Left lobe of liver (tissue), 2 donors: Measurements from ENCODE around the gene C10orf143. TPM values are rescaled to one million over a fixed set of nuclear protein-coding genes. Genes with fewer than 3 reads are reported as not detected.
"Not testable (repeated sequence)": the region's sequence is repeated elsewhere in the genome, so short reads cannot be mapped to it uniquely, and the experiment has no call there.

ENCODE experiments used
- ATAC-seq: fragments of 200-7000 bp; cut with Tn5 transposase; one replicate; pipeline ENCODE4 v1.9.1; 2020; ENCODE audit warnings: mild to moderate bottlenecking, moderate library complexity
- DNase-seq: peaks from one replicate; pipeline ENCODE4 v3.0.0-alpha.2; 2020; ENCODE audit warnings: low spot score
- total RNA-seq: library from RNA; stranded (reverse); gene quantifications from one replicate; pipeline ENCODE4 v1.2.1, GENCODE V29; 2021
- donor health status: DM: no; HTN: no; CAD: no; lungs with moderate emphysema.
- donor health status: DM: no; HTN: yes; CAD: no.

C10orf143 gene
- total RNA-seq, 1 donor from 2014 or later, result 2.9 TPM

DNA sequence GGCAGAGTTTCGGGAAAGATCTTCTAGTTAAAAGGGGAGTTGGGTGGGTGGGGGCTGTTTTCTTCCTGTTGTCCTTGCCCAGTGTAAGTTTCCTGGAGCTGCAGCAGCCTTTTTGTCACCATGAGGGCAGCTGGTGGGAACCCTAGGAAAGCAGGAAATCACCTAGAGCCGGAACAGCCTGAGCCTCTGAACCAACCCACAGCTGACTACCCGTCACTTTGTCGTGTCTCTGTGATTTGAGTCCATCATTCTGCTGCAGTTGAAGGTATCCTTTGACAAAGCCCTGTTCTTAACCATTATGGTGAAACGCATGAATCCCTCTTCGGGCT is 1.2 kb upstream of the C10orf143 start:
- ATAC-seq (no peak), DNase-seq (no peak)

DNA sequence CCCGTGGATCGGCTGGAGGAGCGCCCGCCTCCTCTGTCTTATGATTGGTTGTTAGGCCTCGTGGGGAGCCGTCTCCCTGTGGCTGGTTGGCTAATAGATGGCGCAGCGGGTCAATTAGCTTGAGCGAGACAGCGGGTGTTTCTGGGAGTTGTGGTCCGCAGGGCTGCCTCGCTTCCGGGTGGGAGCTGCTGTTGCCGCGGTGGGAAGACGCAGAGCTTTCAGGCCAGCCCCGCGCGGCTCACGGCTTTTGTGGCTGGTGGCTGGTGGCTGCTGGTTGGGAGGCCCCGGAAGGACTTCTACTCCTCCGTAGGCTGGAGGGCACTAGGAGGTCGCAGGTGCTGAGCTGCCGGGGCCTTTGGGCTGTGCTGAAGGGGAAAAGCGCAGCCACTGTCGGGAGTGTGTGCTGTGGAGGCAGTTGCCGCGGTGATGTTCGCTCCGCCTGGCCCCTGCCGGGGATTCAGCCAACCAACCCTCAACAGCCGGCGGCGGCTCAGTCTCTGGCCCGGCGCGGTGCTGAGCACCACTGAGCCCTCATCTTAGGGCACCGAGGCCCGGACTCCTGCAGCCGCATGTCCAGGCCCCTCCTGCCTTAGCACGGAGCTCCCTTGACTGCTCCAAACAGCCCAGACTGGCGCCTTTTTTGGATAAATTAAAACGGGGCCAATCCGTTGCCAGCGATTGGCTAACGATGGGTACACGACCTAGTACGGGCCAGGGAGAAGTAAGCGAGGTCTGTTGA is 652 bp upstream of the C10orf143 start:
- DNase-seq (peak; percentile 97), ATAC-seq (peak; percentile 84)

DNA sequence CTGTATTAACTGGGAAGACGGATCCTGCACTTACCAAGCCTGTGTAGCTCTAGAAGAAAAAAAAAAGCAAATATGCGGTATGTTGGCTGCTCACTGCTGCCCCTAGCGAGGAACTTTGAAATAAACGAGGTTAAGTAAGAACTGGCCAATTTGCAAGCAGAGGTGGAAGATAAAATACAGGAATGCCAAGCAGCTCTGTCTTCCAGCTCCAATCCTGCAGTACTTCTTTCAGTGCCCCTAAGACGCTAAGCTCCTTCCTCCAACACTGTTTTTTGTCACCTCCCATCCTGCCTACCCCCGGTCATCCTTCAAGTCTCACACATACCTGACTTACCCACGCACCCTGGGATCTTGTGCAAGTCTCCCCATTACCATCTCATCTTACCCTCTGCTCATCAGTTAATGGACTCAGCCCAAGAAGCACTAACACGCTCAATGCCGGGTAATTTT is 809 bp downstream of the C10orf143 start:
- DNase-seq, result peak; percentile 65
- peak; percentile 47 for ATAC-seq

DNA sequence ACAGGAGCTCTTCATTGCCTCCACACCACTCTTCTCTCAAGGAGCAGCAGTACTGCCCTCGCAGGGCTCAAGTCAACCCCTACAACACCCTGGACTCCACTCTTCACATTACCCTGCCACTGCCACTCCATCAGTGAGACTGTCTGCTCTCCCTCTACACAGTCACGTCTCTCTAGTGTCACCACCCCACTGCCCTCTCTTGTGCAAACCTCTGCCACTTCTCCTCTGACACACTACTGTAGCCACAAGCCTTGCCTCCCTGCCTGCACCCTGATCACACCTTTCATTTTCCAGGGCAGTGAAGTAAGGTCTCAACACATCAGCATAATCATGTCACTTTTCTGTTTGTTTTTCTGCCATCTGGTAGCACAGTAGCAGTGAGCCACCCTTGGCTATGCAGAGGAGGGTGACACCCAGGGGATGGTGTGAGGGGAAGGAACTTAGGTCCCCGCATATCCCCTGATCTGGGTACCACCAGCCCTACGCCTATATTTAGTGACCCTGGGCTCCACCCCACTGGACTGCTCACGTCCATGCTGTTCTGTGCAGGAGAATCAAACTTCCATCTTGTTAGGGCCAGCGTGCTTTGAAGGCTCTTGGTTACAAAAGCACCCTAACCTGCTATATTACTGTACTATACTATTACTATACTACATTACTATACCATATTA is 1.6 kb downstream of the C10orf143 start:
- ATAC-seq (no peak), DNase-seq (no peak)

DNA sequence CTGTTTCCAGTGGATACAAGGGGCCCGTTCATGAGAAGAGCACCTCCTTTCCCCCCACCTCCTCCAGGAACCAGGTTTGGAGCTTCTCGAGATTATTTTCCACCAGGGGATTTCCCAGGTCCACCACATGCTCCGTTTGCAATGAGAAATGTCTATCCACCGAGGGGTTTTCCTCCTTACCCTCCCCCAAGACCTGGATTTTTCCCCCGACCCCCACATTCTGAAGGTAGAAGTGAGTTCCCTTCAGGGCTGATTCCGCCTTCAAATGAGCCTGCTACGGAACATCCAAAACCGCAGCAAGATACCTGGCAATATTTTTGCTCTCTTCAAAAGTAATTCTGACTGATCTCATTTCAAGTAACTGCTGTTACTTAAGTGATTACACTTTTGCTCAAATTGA is 2.5 kb downstream of the C10orf143 start:
- ATAC-seq, result not testable (repeated sequence)

DNA sequence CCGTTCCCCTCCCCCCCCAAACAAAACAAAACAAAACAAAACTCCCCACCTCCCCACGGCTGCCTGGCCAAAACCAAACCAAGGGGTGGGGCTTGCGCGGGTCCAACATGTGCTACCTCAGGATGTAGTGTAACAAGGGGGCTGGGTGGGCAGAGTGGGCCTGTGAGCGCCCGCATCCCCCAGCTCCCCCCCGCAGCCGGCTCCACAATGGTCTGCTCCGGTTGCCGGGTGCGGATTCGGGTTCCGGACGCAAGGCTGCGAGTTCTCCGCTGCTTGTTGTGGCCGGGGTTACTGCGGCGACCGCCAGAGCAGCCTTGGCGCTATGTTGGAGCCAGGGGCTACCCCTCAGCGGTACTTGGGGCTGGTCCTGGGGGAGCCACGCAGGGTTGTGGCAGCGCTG is 4.9 kb downstream of the C10orf143 start:
- no peak for DNase-seq
- no peak for ATAC-seq

More for the DNA sequence above, 2.5 kb downstream of the C10orf143 start:
- DNase-seq, result not testable (repeated sequence)

DNA sequence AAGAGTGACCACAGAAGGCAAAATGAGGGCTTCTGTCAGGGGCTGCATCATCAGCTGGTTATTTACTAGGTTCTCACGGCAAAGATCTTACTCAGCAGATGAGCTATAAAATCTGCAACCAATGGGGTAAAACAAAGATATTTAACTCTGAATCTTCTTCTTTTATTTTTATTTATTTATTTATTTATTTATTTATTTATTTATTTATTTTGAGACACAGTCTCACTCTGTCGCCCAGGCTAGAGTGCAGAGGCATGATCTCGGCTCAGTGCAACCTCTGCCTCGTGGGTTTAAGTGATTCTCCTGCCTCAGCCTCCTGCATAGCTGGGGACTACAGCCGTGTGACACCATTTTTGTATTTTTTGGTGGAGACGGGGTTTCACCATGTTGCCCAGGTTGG is 11.3 kb downstream of the C10orf143 start:
- ATAC-seq (no peak), DNase-seq (no peak)

DNA sequence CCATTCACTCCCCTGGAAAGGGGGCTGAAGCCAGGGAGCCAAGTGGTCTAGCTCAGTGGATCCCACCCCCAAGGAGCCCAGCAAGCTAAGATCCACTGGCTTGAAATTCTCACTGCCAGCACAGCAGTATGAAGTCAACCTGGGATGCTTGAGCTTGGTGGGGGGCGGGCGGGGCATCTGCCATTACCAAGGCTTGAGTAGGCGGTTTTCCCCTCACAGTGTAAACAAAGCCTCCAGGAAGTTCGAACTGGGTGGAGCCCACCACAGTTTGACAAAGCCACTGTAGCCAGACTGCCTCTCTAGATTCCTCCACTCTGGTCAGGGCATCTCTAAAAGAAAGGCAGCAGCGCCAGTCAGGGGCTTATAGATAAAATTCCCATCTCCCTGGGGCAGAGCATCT is 20.1 kb downstream of the C10orf143 start:
- ATAC-seq, DNase-seq: not testable (repeated sequence)

DNA sequence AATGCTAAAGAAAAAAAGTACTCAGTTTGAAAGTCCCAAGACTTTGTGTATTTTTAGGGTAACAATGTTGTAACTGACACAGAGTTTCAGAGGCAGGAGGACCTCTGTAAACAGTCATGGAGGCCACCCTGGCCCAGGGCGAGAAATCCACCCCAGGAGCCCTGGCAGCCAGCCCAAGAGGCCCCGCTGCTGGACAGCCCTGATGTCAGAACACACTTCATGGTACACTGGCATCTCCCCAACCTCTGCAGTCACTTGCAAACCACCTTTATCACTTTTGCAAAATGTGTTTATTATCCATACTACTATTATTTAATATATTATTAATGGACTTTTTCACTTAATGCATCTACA is 30.2 kb downstream of the C10orf143 start:
- DNase-seq (no peak), ATAC-seq (no peak)

DNA sequence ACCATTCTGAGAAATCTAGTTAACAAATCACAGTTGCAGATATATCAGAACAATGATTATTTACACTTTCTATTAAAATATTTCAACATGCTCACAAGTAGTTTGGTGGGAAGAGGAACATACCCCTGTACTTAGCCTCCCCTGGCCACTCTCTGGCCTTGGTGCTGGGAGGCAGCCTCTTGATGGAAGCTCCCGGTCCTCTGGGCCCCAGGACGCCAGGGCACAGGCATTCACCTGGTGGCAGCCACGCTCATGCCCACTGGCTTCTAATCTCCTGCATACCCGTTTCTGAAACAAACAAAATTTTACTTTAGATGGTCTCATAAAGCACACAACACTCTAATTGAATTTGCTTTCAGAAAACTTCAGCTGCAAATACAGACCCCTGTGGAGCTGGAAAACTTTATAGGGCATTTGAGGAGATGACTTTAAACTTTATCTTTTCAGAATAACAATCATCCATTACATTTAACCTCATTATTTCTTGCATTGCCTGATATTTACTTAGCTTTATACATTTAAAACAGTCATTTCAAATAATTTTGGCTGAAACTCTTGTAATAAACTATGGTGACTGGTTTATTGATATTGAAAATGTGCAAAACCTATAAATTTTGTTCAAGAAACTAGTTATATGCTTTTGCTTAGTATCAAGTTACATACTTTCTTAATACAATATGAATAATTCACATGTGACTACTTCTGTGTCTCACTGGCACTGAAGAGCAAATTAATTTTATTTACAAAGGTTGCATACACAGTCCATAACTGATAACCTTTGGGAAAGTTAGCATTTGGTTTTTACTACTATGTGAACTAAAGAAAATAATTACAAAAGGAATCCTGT is 30.8 kb downstream of the C10orf143 start:
- no peak for ATAC-seq
- DNase-seq, result no peak

DNA sequence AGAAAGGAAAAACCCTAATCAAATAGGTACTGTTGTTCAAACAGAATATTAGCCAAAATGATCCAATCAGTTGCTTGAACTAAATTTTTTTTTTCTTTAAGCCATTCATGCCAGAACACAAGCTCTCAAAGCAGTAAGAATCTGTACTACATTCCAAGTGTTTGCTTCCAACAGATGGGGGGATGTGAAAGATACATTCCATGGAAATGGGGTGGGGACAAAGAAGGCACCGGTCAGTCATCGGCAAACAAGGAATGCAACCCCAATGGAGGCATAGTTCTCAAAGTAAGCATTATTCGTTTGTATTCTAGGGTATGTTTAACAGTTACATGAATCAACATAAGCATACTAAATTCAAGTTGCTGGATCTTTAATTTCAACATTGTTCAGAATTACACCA is 32.5 kb downstream of the C10orf143 start:
- DNase-seq (no peak), ATAC-seq (no peak)

DNA sequence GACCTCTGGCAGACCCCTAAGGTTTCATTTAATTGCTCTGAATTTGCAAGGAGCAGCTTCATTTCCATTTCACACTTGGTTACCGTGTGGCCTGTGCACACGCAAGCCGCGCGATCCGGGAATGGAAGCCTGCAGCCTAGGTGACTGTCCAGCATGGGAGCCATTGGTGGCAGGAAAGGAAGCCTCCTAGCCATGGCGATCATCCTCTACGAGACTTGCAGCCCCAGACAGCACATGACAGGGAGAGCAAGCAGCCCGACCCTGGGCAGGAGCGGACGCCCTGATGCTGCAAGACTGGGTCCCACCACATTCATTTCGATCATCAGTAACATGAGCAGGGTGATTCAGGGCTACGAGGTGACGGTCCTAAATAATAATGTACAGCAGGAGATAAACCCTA is 33.9 kb downstream of the C10orf143 start:
- DNase-seq, result no peak
- ATAC-seq, result no peak

DNA sequence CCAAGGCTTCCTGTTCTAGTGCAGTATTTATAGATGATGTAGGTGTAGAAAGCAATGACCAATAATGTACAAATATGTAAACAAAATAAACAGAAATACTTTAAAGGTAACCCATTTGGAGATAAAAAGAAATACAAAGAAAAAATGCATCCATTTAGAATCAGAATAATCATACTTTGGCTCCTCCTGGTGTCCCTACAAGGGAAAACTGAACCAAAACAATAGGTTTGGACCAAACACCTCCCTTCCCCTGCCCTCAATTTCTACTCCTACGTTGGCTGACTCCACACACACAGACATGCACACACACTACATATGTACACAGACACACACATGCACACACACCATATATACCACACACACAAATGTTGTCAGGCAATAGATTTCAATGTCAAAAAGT is 36.0 kb downstream of the C10orf143 start:
- no peak for ATAC-seq

DNA sequence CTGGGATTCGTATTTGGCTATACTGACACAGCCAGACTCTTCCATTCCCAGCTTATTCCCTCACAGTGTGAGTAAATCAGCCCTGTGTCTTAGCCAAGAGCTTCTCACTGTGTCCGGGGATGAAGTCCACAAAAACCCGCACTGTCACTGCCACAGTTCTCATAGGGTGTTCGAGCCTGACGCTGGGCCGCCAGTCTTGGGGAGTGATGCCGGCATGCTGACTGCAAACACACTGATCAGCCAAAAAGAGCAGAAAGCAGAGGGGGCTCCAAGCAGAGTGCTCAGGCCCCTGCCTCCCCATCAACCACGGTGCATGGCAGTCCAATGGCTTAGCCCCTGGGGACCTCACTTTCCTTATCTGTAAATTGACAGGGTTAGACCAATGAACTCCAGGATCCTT is 36.7 kb downstream of the C10orf143 start:
- no peak for DNase-seq

More for the DNA sequence above, 36.0 kb downstream of the C10orf143 start:
- DNase-seq, result no peak

DNA sequence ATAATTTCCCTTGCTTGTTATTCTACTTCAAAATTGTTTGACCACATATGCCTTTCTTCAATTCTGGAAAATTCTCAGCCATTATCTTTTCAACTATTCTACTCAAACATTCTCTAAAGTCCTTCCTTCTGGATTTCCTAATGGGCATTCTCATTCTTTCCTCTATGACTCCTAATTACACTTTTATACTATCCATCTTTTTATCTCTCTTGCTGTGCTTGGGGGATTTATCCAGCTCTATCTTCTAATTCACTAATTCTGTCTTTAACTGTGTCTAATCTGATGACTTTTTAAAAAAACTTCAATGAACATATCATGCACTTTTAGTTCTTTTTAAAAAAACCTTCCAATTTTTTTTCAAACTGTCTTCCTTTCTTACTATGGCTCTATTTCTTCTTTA is 38.4 kb downstream of the C10orf143 start:
- no peak for DNase-seq
- ATAC-seq, result no peak

More for the DNA sequence above, 36.7 kb downstream of the C10orf143 start:
- no peak for ATAC-seq

DNA sequence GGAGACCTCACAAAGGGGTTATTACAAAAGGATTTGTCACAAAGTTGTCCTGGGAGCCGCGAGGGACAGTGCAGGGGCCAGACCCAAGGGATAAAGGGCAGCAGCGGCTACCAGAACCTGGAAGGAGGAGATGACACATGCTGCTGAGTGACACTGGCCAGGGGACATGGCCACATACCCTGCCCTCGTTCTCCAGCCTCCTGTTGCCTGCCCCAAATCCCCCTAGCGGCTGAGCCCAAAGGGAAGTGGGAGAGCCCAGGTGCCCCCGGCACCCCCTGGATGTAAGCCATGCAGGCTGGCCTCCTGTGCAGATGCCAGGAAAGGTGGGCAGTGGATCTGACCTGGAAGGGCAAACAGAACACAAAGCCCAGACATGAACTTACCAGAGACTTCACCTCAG is 42.7 kb downstream of the C10orf143 start:
- ATAC-seq (no peak), DNase-seq (no peak)

DNA sequence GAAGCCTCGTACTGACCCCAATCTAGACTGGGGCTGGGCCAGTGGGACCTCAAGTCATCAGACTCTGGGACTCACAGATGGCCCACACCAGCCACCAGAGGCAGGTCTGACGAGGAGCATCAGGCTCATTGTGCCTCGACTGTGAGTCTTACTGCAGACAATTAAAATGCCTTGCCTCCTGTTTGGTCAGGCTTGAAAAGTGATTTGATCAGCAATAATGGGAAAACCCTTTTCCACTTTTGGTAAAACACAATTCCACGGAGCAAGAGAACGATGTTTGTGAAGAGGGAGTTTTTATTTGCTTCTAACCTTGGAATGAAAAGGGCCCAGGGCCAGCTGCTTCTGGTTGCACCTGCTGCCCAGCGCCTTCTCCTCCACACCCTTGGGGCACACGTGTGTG is 43.9 kb downstream of the C10orf143 start:
- DNase-seq (no peak), ATAC-seq (no peak)

DNA sequence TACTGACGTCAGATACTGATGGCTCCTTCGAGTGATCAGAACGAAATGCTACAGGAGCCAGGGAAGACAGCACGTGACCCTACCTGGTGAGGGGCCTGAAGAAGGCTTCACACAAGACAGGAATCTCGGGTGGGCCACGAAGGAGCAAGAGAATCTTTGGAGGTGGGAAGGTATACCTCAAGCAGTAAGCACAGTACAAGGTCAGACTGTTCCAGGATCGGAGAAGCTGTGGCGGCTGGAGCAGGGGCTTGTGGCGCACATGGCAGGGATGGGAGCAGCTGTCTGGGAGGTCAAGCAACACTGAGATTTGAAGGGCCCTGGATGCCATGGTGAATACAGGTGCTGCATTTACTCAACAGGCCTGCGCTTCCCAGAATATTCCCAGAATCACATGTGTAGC is 45.4 kb downstream of the C10orf143 start:
- no peak for DNase-seq
- ATAC-seq, result no peak

DNA sequence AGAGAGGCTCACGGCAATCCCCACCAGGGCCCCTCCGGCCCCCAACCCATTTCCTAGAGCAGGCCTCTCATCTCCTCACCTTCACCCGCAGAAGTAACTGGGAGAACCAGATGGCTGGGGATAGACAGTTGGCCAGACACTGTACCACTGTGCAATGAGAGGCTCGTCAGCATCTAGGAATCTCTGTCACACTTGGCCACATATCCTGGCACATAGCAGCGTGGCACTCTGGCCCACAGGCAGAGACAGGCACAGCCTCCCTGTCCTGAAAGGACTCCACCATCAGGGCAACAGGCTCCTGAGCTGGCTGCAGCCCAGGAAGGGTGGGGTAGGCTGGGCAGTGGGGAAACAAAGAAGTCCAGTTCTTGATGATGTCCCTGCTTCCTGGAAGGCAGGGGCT is 45.8 kb downstream of the C10orf143 start:
- ATAC-seq (no peak), DNase-seq (no peak)

DNA sequence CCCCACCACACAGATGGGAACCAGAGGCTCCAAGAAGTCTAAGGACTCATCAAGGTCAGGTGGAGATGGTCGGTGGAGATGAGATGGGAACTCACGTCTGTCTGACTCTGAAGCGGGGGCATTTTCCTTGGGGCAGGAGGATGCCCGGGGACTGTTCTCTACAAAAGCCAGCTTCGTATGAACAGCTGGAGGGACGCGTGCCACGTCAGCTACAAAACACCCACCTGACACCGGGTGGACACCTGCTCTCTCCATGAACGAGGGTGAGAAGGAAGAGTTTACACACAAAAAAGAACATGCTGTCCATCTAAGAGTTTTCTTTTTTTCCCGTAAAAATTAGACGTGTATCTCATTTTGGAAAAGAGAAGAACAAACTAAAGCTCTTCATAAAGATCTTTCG is 47.7 kb downstream of the C10orf143 start:
- ATAC-seq (no peak), DNase-seq (no peak)

DNA sequence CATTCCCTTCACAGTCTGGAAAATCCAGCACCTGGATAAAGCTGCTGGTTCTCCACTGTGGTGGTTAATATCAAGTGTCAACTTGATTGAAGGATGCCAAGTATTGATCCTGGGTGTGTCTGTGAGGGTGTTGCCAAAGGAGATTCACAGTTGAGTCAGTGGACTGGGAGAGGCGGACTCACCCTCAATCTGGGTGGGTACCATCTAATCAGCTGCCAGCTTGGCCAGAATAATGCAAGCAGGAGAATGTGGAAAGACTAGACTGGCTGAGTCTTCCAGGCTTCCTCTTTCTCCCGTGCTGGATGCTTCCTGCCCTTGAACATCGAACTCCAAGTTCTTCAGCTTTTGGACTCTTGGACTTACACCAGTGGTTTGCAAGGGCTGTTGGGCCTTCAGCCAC is 48.4 kb downstream of the C10orf143 start:
- ATAC-seq (no peak), DNase-seq (no peak)

DNA sequence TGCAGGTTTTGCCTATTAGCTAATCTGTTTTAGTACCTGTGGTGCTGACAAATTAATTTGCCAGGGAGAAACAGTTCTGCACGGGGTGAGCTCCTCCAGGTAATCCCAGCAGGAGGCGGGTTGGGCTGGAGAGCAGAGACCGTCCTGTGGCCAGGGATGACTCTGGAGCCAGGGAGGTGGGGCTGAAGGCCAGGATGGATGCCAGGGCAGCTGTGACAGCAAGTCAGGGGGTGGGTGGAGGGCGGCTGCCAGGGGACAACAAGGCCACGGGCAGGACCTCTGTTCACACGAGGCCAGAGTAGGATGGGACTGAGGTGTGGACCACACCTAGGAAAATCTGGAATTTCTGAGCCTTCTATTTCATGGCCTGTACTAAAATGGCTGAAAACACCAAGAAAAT is 48.9 kb downstream of the C10orf143 start:
- ATAC-seq (no peak), DNase-seq (no peak)
